HuH-7.5 (cell line): ENCODE data around the gene MPRIP.
"Not testable (repeated sequence)": the region's sequence is repeated elsewhere in the genome, so short reads cannot be mapped to it uniquely, and the experiment has no call there.

Experiments used
- DNase-seq: peaks from one replicate; pipeline ENCODE4 v3.0.0; 2011; ENCODE audit warnings: low spot score

The MPRIP gene

DNA sequence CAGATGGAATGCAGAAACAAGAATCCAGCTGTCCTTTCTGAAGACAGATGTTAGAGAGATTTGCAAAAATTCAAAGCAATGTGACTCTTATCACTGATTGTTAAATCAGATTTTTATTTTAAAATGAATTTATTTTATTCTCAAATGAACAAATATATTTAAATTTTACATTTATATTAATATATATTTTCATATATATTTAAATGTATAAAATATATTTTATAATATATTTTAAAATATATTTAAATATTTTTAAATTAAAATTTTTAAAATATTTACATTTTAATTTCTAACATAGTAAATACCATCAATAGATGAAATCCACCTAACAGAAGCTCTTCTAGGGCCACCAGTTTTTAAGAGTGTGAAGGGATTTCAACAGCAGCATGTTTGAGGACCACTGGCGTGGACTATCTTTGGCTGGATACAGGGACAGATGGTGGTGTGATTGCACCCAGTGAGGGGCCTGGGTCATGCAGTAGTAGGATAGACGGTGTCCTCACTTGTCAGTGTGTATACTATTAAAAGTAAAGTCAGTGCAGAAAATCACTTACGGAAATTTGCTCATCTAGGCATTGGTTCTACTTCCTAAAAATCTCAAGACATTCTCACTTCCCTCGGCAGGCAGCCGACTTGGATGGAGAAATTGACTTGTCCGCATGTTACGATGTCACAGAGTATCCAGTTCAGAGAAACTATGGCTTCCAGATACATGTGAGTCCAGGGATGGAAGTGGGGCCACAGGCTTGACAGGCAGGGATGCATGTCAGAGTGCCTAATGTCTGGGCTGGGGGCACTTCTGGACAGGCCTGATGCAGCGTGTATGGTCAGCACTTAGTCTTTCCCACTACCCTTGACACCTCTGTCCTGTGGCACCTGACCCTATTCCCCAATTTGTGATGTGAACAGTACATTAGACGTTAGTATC is 107.5 kb downstream of the MPRIP start:
- DNase-seq: no peak

DNA sequence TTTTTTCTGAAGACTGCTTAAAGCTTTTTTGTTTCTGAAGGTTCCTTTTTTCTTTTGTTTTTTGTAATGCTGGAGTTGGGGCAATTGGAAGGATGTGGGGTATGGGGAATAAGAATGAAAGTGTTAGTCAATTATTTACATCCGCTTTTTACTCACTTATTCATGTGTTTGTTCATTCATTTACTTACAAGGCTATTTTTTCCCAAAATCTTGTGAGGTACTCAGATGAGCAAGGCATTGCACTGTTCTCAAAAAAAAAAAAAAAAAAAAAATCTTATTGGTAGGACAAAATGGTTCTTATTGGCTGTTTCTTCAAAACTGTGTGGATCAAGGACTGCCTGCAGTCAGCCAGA is 108.2 kb downstream of the MPRIP start:
- no peak for DNase-seq

GRCh38 chr17:17151055-17151454 is 108.8 kb downstream of the MPRIP start:
- DNase-seq: no peak

- DNase-seq: no peak
These were observed 109.3 kb downstream of the MPRIP start for GRCh38 chr17:17151541-17151940.

- DNase-seq: no peak
These were observed 109.7 kb downstream of the MPRIP start for GRCh38 chr17:17151962-17152361.

DNA sequence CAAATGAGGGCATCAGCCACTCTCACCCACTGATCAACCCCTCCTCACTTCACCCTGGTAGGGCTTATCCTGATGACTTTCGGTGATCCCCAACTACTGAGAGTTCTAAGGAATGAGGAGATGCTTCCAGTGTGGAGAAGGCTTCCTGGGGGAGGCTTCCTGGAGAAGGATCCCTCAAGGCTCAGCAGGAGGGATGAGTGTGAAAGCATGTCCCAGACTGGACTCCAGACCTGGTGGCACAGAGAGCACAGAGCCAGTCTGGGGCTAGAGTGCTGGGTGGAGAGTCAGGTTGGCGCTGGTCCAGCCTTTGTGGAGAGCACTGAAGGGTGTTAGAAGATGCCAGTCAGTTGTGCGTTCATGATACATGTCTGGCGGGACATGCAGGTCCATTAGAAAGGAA is 110.1 kb downstream of the MPRIP start:
- DNase-seq: no peak

DNA sequence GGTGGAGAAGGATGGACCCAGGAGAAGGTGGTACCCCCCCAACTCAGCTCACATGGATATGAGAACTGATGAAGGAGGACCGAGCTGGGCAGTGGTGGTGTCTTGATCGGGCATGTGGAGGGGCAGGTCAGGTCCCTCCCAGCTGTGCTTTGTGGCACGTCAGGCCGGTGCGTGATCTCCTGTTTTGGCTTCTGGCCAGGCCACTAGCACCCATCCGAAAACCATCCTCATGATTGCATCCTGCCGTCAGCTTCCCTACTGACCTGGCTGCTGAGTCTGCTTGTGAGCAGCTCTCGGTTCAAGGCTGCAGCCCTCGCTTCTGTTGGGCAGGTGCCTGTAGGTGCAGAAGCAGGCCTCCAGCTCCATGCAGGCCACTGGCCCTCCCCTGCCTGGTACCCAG is 110.8 kb downstream of the MPRIP start:
- DNase-seq: no peak

- DNase-seq: no peak
These were observed 111.5 kb downstream of the MPRIP start for GRCh38 chr17:17153709-17154108.

DNA sequence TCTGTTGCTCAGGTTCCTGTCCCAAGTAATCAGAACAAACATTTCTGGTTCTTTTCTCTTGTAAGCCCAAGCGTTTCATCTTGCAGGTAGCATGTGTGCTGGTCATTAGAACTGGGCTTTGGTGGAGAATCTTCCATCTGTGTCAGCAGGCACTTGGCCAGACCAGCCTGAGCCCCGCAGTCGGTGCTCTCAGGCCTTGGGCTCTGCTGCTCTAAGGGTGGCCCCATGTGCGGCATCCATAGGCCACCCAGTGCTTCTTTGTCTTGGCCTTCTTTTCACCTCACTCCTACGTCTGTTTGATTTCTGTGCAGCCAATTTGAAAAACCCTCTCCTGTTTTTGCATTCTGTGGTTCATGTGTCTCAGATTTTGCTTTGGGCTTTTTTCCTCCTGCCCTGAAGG is 112.3 kb downstream of the MPRIP start:
- DNase-seq: no peak

GRCh38 chr17:17154981-17155380 is 112.7 kb downstream of the MPRIP start:
- no peak for DNase-seq

GRCh38 chr17:17155568-17155967 is 113.3 kb downstream of the MPRIP start:
- DNase-seq: no peak

- no peak for DNase-seq
These were observed 113.8 kb downstream of the MPRIP start for GRCh38 chr17:17156107-17156506.

GRCh38 chr17:17156511-17156910 is 114.3 kb downstream of the MPRIP start:
- no peak for DNase-seq

- DNase-seq: no peak
These were observed 114.8 kb downstream of the MPRIP start for GRCh38 chr17:17157041-17157440.

- not testable (repeated sequence) for DNase-seq
These were observed 116.2 kb downstream of the MPRIP start for GRCh38 chr17:17158506-17158905.

DNA sequence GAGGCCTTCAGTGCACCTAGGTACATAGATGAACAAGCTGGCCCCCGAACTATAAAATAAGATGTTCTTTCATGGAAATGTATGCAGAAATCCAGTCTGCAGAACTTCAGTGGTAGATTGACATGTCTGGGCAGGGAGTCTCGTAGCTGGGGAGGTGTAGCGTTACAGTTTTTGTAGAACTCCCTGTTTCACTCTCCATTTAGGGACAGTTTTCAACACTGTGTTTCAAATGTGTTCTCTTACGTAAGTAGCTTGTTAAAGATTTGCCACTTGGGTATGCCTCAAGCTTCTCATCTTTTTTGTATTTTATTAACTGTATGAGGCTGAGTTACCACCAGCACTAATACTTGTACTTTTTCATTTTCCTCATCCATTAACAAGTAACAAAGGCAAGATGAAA is 117.3 kb downstream of the MPRIP start:
- no peak for DNase-seq

- no peak for DNase-seq
These were observed 118.9 kb downstream of the MPRIP start for GRCh38 chr17:17161121-17161520.

- DNase-seq: no peak
These were observed 119.5 kb downstream of the MPRIP start for GRCh38 chr17:17161759-17162158.

- DNase-seq: no peak
These were observed 121.9 kb downstream of the MPRIP start for GRCh38 chr17:17164156-17164555.

DNA sequence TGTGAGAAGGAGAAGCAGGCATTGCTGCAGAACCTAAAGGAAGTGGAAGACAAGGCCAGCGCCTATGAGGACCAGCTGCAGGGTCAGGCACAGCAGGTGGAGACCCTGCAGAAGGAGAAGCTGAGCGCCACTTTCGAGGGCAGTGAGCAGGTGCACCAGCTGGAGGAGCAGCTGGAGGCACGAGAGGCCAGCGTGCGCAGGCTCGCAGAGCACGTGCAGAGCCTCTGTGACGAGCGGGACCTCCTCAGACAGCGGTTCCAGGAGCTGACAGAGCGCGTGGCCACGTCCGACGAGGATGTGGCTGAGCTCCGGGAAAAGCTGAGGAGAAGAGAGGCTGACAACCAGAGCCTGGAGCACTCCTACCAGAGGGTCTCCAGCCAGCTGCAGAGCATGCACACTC is 122.4 kb downstream of the MPRIP start:
- DNase-seq: no peak

- DNase-seq: no peak
These were observed 123.5 kb downstream of the MPRIP start for GRCh38 chr17:17165666-17166308.

GRCh38 chr17:17166446-17166845 is 124.2 kb downstream of the MPRIP start:
- DNase-seq: no peak

- DNase-seq: no peak
These were observed 125.1 kb downstream of the MPRIP start for GRCh38 chr17:17167356-17167755.

- DNase-seq: no peak
These were observed 125.7 kb downstream of the MPRIP start for GRCh38 chr17:17167986-17168385.
